Measurements from ENCODE around the gene MARK4.
"Not testable (repeated sequence)": the region's sequence is repeated elsewhere in the genome, so short reads cannot be mapped to it uniquely, and the experiment has no call there.

The MARK4 gene

GRCh38 chr19:45305421-45305820, 54.4 kb downstream of the MARK4 start:
- DNase-seq (ENCODE audit: low spot score) = no peak

DNA sequence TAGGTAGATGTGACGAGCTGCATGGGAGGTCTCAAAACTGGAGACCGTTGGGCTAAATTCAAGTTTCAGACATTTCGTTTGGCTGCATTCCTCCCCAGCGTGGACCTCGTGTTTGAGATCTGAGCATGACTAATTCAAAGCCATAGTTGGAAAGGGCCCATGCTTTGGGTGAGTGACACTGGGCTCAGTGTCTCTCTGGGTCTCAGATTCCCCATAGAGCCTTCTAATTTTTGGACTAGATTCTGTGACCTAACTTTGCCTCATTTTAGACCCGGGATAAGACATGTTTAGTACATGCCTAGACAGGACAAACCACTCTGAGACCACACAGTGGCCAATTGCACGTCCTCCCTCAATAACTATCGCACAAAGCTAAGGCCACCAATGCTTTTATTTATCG, 55.0 kb downstream of the MARK4 start:
- DNase-seq (ENCODE audit: low spot score) = no peak

DNA sequence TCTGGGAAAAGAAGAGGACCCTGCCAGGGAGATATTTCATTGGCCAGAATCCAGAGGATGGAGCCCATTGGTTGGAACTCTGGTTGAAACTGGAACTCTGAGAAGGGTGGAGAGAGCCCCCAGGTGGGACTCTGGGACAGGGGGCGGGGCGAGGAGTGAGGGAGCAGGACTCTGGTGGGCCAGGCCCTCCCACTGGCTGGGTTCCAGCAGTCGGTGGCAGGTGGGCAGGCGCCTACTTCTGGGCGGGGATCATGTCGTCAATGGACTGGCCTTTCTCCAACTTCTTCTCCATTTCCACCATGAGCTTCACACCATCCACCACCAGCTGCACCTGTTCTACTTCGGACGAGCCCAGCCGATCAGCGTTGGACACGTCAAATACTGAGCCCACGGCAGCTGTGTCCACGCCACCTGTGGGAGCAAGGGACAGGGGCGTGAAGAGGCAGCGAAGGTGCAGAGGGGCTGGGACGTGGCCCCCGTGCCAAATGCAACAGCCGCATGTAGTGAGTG, 55.5 kb downstream of the MARK4 start:
- DNase-seq (ENCODE audit: low spot score) = no peak

DNA sequence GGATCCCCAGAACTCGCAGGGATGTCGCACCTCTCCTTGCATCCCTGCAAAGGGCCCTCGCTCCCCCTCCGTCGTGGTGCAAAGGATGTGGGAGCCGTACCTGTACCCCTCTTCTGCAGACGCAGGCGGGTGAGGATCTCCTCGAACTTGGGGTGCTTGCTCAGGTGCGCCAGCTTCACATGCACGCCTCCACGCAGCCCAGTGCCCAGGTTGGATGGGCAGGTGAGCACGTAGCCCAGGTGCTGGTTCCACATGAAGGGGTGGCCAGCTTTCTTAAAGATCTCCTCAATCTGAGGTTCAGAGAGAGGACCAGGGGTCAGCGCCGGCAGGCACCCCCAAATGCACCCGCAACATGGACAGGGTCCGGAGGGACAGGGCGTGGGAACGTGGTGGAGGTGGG, 56.3 kb downstream of the MARK4 start:
- DNase-seq (ENCODE audit: low spot score) = no peak

GRCh38 chr19:45309322-45309721, 58.3 kb downstream of the MARK4 start:
- not testable (repeated sequence) for DNase-seq (ENCODE audit: low spot score)

GRCh38 chr19:45311621-45312020, 60.5 kb downstream of the MARK4 start:
- no peak for DNase-seq (ENCODE audit: low spot score)

DNA sequence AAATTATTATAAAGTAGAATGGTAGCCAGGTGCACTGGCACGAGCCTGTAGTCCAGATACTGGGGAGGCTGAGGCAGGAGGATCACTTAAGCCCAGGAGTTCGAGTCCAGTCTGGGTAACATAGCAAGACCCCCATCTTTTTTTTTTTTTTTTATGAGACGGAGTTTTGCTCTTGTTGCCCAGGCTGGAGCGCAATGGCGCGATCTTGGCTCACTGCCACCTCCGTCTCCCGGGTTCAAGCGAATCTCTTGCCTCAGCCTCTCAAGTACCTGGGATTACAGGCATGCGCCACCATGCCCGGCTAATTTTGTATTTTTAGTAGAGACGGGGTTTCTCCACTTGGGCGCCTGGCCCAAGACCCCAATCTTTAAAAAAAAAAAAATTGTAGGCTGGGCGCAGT, 61.2 kb downstream of the MARK4 start:
- DNase-seq (ENCODE audit: low spot score) = not testable (repeated sequence)

GRCh38 chr19:45314708-45315245, 63.7 kb downstream of the MARK4 start:
- DNase-seq (ENCODE audit: low spot score) = no peak

DNA sequence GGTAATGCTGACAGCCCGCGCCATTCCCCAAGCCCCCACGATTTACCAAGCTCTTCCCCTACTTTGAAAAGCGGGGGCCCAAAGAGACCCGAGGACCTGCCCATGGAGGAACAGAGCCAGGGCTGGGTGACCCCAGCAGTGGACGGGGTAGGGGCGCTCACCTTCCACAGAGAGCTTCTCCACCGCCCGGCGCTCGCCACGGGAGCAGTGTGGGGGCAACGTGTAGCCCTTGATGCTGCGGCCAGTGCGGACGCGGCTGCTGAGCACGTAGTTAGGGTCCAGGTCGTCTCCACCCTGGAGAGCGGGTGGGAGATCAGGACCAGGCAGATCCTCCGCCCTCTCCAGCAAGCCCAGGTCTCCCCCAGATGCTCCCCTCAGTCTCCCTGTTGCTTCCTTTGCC, 64.2 kb downstream of the MARK4 start:
- DNase-seq (ENCODE audit: low spot score) = no peak

- DNase-seq (ENCODE audit: low spot score) = no peak
These were observed 70.1 kb downstream of the MARK4 start for GRCh38 chr19:45320997-45321775.

DNA sequence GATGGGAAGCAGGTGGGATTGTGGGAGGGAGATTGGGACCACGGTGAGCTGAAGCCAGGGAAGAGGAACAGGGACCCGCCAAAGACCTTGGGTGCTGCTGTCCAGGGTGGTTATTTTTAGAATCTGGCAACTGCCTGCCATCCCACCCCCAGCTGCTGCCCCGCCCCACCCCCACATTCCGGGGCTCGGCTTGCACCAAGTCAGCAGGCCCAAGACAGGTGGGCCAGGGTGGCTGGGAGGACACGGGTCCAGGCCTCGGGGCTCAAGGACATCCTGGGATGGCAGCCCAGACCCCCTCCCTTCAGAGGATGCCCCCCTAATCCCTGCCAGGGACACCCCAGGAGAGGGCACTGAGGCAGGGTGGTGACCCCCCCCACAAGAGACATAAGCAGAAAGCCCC, 70.8 kb downstream of the MARK4 start:
- no peak for DNase-seq (ENCODE audit: low spot score)

GRCh38 chr19:45322311-45322710, 71.2 kb downstream of the MARK4 start:
- no peak for DNase-seq (ENCODE audit: low spot score)

DNA sequence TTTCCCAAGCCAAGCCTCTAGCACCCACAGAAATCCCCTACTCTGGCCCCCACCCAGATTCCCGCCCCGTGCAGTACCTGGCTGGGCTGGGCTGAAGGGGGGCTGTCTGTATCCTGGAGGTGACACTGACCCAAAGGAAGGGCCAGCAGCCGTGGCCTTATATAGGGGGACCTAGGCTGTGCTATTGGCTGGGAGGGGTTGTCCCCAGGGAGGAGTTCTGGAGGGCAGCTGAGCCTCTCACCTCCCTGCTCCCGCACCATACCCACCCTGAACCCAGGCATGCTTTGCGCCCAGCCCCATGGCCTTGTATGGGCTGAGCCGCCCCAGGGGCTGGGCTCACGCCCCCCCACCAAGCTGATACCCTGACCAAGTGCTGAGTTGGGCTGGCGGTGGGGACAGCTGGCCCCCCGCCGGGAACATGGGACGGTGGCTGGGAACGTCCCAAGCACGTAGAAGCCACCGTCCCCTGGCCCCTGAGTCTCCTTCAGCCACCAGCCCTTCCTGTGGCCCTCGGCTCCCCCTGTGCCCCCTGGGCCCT, 71.7 kb downstream of the MARK4 start, which contains the start of gene CKM:
Gene CKM, minus strand, starts transcription at position 132 of the 538 bp plus-strand sequence. CDS start 3,162 bp downstream, outside the sequence.
- no peak for DNase-seq (ENCODE audit: low spot score)

- DNase-seq (ENCODE audit: low spot score) = no peak
These were observed 72.6 kb downstream of the MARK4 start for GRCh38 chr19:45323671-45324081.

DNA sequence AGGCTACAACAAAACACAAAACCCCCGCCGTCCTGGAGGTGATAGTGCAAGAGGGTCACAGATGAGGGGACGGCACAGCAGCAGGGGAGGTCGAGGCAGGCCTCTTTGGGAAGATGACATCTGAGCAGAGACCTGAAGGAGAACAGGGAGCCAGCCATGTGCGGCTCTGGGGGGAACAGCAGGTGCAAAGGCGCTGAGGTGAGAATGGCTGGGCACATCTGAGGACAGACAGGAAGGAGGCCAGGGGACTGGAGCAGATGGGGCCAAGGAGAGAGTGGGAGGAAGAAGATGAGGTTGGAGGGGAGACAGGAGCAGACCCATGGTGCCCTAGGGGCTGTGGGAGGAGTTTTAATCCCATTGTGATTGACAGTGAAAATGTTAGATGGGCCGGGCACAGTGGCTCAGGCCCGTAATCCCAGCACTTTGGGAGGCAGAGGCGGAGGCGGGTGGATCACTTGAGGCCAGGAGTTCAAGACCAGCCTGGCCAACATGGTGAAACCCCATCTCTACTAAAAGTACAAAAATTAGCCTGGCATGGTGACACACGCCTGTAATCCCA, 73.4 kb downstream of the MARK4 start:
- no peak for DNase-seq (ENCODE audit: low spot score)

DNA sequence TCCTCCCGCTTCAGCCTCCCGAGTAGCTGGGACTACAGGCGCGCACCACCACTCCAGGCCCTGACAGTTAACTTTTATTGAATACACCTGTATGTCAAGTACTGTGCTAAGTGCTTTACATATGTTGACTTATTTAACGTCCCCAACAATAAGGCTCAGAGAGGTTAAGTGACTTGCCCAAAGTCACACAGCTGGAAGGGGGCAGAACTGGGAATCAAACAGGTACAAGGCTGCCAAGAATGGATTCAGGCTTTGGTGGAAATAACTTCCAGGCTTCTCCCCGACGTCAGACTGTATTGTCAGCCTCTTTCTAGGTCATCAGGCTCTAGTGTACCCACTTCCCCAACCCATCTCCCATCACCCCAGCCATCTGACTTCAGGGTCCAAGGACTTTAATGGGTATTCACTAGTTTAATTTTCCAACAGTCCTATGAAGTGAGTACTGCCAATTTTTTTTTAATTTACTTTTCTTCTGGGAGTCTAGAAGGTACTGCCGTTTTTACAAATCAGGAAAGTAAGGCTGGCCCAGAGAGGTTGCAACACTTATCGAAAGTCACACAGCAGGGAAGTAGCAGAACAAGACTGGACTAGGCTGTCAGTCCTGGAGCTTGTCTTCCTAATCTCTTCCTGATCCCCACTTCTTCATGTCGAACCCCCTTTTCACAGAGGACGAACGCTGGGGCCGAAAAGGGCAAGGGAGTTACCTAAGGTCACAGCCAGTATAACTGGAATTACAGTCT, 76.5 kb downstream of the MARK4 start:
- DNase-seq (ENCODE audit: low spot score) = no peak

DNA sequence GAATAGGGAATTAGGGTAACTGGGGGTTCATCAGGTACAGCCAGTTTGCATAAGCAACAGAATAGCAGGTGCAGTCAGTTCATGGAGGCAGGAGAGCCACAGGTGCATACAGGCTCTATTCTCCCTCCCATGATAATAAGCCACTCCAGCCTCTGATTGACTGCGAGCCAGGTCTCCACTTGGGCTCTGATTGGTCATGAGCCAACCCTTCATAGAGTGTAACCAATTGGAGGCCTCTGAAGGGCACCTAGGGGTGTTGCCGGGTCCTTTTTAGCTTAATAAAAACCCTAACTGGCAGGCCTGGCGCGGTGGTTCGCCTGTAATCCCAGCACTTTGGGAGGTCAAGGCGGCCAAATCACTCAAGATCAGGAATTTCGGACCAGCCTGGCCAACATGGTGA, 80.3 kb downstream of the MARK4 start:
- DNase-seq (ENCODE audit: low spot score) = no peak

- no peak for DNase-seq (ENCODE audit: low spot score)
These were observed 82.7 kb downstream of the MARK4 start for GRCh38 chr19:45333609-45334303.

DNA sequence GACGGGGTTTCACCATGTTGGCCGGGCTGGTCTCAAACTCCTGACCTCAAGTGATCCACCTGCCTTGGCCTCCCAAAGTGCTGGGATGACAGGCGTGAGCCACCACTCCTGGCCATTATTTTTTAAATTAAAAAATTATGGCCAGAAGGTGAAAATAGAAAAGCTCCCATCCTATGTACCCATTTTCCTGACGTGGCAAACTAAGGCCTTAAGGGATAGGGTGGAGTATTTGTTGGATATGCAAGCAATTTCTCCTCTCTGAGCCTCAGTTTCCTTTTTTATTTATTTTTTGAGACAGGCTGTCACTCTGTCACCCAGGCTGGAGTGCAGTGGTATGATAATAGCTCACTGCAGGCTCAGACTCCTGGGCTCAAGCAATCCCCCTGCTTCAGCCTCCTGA, 83.8 kb downstream of the MARK4 start:
- DNase-seq (ENCODE audit: low spot score) = not testable (repeated sequence)

- DNase-seq (ENCODE audit: low spot score) = no peak
These were observed 85.7 kb downstream of the MARK4 start for GRCh38 chr19:45336696-45337251.

DNA sequence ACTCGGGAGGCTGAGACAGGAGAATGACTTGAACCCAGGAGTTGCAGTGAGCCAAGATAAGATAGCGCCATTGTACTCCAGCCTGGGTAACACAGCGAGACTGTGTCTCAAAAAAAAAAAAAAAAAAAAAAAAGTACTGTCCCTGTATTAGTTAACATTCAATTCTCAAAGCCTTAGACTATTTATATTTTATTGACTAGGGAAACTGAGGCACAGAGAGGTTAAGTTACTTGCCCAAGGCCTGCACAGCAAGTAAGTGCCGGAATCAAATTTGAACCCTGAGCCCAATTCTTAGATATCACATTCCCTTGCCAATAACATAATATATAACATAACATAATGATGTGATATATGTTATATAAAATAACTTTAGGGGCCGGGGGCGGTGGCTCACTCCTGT, 88.6 kb downstream of the MARK4 start:
- no peak for DNase-seq (ENCODE audit: low spot score)
